CD14-positive monocyte (primary cell): ENCODE data around the gene KCNJ6. TPM values are rescaled to one million over a fixed set of nuclear protein-coding genes. Genes with fewer than 3 reads are reported as not detected.

Experiments used
- DNase-seq, 3 donors: peaks; one replicate each; pipeline ENCODE4 v3.0.0-alpha.2; 2011 to 2022
- H2AFZ ChIP-seq: 2 replicates; pipeline ENCODE4 v1.6.0; 2012; ENCODE audit warnings: mild to moderate bottlenecking, low read depth, low read length, inconsistent platforms; ENCODE audit not compliant: insufficient read depth, poor library complexity, severe bottlenecking
- H3K27ac ChIP-seq, 2 donors: 1 replicate in 1 of 2; 2 replicates in 1 of 2; pipeline ENCODE4 v1.5.1; 2012 to 2013; ENCODE audit warnings: low read length in 2 of 2, control low read depth in 1 of 2, inconsistent platforms in 1 of 2, low read depth in 1 of 2, mild to moderate bottlenecking in 1 of 2
- H3K27me3 ChIP-seq, 2 donors: one replicate each; pipeline versions ENCODE4 v1.6.0 to v1.6.1; 2011 to 2013; ENCODE audit warnings: low read length in 2 of 2; ENCODE audit not compliant: control insufficient read depth in 2 of 2, insufficient read depth in 2 of 2
- H3K36me3 ChIP-seq, 2 donors: replicated peaks in 1 of 2; 1 replicate in 1 of 2; 2 replicates in 1 of 2; pipeline versions ENCODE4 v1.5.1 to v1.6.1; 2012 to 2013; ENCODE audit warnings: low read length in 2 of 2, control low read depth in 1 of 2, inconsistent platforms in 1 of 2, mild to moderate bottlenecking in 1 of 2; ENCODE audit not compliant: insufficient read depth in 2 of 2, control insufficient read depth in 1 of 2
- H3K4me1 ChIP-seq, 2 donors: 1 replicate in 1 of 2; 2 replicates in 1 of 2; pipeline versions ENCODE4 v1.5.1 to v1.6.1; 2012 to 2013; ENCODE audit warnings: low read length in 2 of 2, control low read depth in 1 of 2, inconsistent platforms in 1 of 2, mild to moderate bottlenecking in 1 of 2, moderate library complexity in 1 of 2; ENCODE audit not compliant: insufficient read depth in 2 of 2, control insufficient read depth in 1 of 2
- H3K4me2 ChIP-seq: replicated peaks from 2 replicates; pipeline ENCODE3; 2012; ENCODE audit warnings: low read length, moderate library complexity, mild to moderate bottlenecking; ENCODE audit not compliant: poor library complexity, severe bottlenecking; ENCODE audit errors: extremely low read depth
- H3K4me3 ChIP-seq, 3 experiments: fragments of 200-600 bp in 1 of 3; sonication (generic) in 1 of 3; replicated peaks in 1 of 3; 1 replicate in 2 of 3; 2 replicates in 1 of 3; pipeline ENCODE4 v1.5.1; 2011 to 2013; ENCODE audit warnings: low read length in 3 of 3, mild to moderate bottlenecking in 3 of 3, control low read depth in 2 of 3, low read depth in 2 of 3, inconsistent platforms in 1 of 3, moderate library complexity in 1 of 3
- H3K79me2 ChIP-seq: 2 replicates; pipeline ENCODE4 v1.6.0; 2012; ENCODE audit warnings: mild to moderate bottlenecking, control low read depth, inconsistent platforms, low read length, moderate library complexity; ENCODE audit not compliant: insufficient read depth
- H3K9ac ChIP-seq: 2 replicates; pipeline ENCODE4 v1.6.0; 2017; ENCODE audit warnings: low read length, mild to moderate bottlenecking; ENCODE audit not compliant: insufficient read depth, poor library complexity, severe bottlenecking
- H3K9me3 ChIP-seq, 2 donors: replicated peaks in 1 of 2; 1 replicate in 1 of 2; 2 replicates in 1 of 2; pipeline versions ENCODE4 v1.5.1 to v1.6.1; 2012 to 2013; ENCODE audit warnings: low read length in 2 of 2, control low read depth in 1 of 2; ENCODE audit not compliant: control insufficient read depth in 1 of 2, insufficient read depth in 1 of 2
- H4K20me1 ChIP-seq: 2 replicates; pipeline ENCODE4 v1.6.0; 2012; ENCODE audit warnings: mild to moderate bottlenecking, low read length, control low read depth, moderate library complexity; ENCODE audit not compliant: insufficient read depth
- H3K27ac Mint-ChIP-seq, 7 donors: one replicate each; pipeline ENCODE4 v1.8.0; 2020; ENCODE audit warnings: mild to moderate bottlenecking in 7 of 7, mixed read lengths in 7 of 7, moderate library complexity in 6 of 7, inconsistent platforms in 2 of 7
- H3K27me3 Mint-ChIP-seq, 3 donors: one replicate each; pipeline ENCODE4 v1.8.0; 2021 to 2022; ENCODE audit warnings: low read depth in 3 of 3, mild to moderate bottlenecking in 3 of 3, mixed read lengths in 3 of 3, moderate library complexity in 3 of 3, inconsistent platforms in 1 of 3
- H3K36me3 Mint-ChIP-seq, 2 donors: one replicate each; pipeline ENCODE4 v1.8.0; 2020; ENCODE audit warnings: mixed read lengths in 2 of 2, inconsistent platforms in 1 of 2, mild to moderate bottlenecking in 1 of 2
- H3K4me1 Mint-ChIP-seq: one replicate; pipeline ENCODE4 v1.8.0; 2020; ENCODE audit warnings: mild to moderate bottlenecking, mixed read lengths
- H3K4me3 Mint-ChIP-seq, 2 donors: one replicate each; pipeline ENCODE4 v1.8.0; 2020; ENCODE audit warnings: mild to moderate bottlenecking in 2 of 2, mixed read lengths in 2 of 2, moderate library complexity in 1 of 2
- H3K9me3 Mint-ChIP-seq, 7 donors: one replicate each; pipeline ENCODE4 v1.8.0; 2020 to 2022; ENCODE audit warnings: mixed read lengths in 7 of 7, mild to moderate bottlenecking in 6 of 7, moderate library complexity in 6 of 7, inconsistent platforms in 2 of 7
- CTCF ChIP-seq: fragments of 200-600 bp; IDR thresholded peaks from one replicate; pipeline ENCODE4 v1.8.0; 2022; ENCODE audit warnings: antibody characterized with exemption, mild to moderate bottlenecking
- WGBS: methylation state at CpG from one replicate; pipeline ENCODE4 v1.1.5; 2013; ENCODE audit warnings: missing lambda C conversion rate; ENCODE audit not compliant: insufficient coverage; 5-methylcytosine and 5-hydroxymethylcytosine counted together
- intact Hi-C, 2 donors: fragments of 100-400 bp; cut with micrococcal nuclease; formaldehyde crosslinking; loops; one replicate each; pipeline versions ENCODE4 v1.15.0 to v1.15.1; 2023
- polyA plus RNA-seq, 3 donors: library from polyadenylated mRNA; depleted of rRNA in 1 of 3; unstranded in 2 of 3; stranded (reverse) in 1 of 3; fragments of 300-500 nt in 2 of 3; fragments of >200 nt in 1 of 3; fragmentation: Illumina TruSeq in 2 of 3; gene quantifications; 1 replicate in 2 of 3; 2 replicates in 1 of 3; pipeline ENCODE4 v1.2.3, GENCODE V29; 2012 to 2021

The KCNJ6 gene
- polyA plus RNA-seq, 3 donors: not detected

GRCh38 chr21:37710546-37711285 is 205.5 kb downstream of the KCNJ6 start:
- no peaks in the 10 kb centered on the region for H3K9me3 Mint-ChIP-seq

GRCh38 chr21:37704751-37705150 is 211.5 kb downstream of the KCNJ6 start:
- H3K4me2 ChIP-seq: no peak overlapping the region
- Mint-ChIP-seq H3K27me3 (peaks cover 2 to 11% (median 5%) of the 10 kb centered on the region in 3 donors), H3K9me3 (no peaks in the 10 kb centered on the region), H3K27ac (no peak overlapping the region), H3K36me3 (no peaks in the 10 kb centered on the region), H3K4me1 (no peaks in the 10 kb centered on the region), H3K4me3 (no peak overlapping the region)
- H3K36me3 ChIP-seq: no peaks in the 10 kb centered on the region
- H4K20me1 ChIP-seq: no peaks in the 10 kb centered on the region
- H3K27ac ChIP-seq: no peak overlapping the region
- WGBS: no CpG with 5 or more reads among the region's 2 CpGs
- TF ChIP-seq CTCF: no peak
- no peak overlapping the region for H2AFZ ChIP-seq
- intact Hi-C loops: loop anchor here in 1 of 2 donors (10.0 kb wide), 2 partner anchors 420 to 650 kb away; no protein-coding TSS in a partner anchor
- H3K9me3 ChIP-seq: no peaks in the 10 kb centered on the region
- H3K9ac ChIP-seq: no peak overlapping the region
- DNase-seq: no peak
- no peaks in the 10 kb centered on the region for H3K79me2 ChIP-seq
- H3K27me3 ChIP-seq: peaks cover 1 to 4% of the 10 kb centered on the region in 2 donors
- no peaks in the 10 kb centered on the region for H3K4me1 ChIP-seq
- H3K4me3 ChIP-seq: no peak overlapping the region

More at GRCh38 chr21:37710546-37711285, 205.5 kb downstream of the KCNJ6 start:
- no peaks in the 10 kb centered on the region for H3K9me3 ChIP-seq
- peaks cover 2 to 4% of the 10 kb centered on the region in 2 donors for H3K27me3 ChIP-seq
- H4K20me1 ChIP-seq: no peaks in the 10 kb centered on the region
- H2AFZ ChIP-seq: no peak overlapping the region
- no peaks in the 10 kb centered on the region for H3K4me1 Mint-ChIP-seq
- H3K36me3 Mint-ChIP-seq: no peaks in the 10 kb centered on the region
- H3K4me1 ChIP-seq: no peaks in the 10 kb centered on the region
- no peak overlapping the region for H3K9ac ChIP-seq
- no peak for TF ChIP-seq CTCF
- no peaks in the 10 kb centered on the region for H3K36me3 ChIP-seq
- no peak overlapping the region for H3K27ac ChIP-seq
- H3K79me2 ChIP-seq: no peaks in the 10 kb centered on the region
- H3K27ac Mint-ChIP-seq: no peak overlapping the region
- H3K4me2 ChIP-seq: no peak overlapping the region
- no peak overlapping the region for H3K4me3 Mint-ChIP-seq
- H3K27me3 Mint-ChIP-seq: peaks cover 4 to 21% (median 8%) of the 10 kb centered on the region in 3 donors
- no peak for DNase-seq
- H3K4me3 ChIP-seq: no peak overlapping the region
- intact Hi-C loops: loop anchor here in 1 of 2 donors (5.0 kb wide), 3 partner anchors 207 to 647 kb away; partner anchors contain the start of gene KCNJ6
- WGBS: 82% methylated on average over 18 of the region's 24 CpGs
